Measurements from ENCODE around the gene PLXNA2.
A peak's percentile ranks its signal among the peaks of the same experiment; 100 is the strongest.

PLXNA2 gene

GRCh38 chr1:208265525-208265924 is 21.3 kb upstream of the PLXNA2 start:
- no peak for DNase-seq

GRCh38 chr1:208265122-208265469 is 20.9 kb upstream of the PLXNA2 start:
- DNase-seq = no peak

- DNase-seq = no peak
These were observed 20.4 kb upstream of the PLXNA2 start for GRCh38 chr1:208264469-208265121.

- no peak for DNase-seq
These were observed 17.7 kb upstream of the PLXNA2 start for GRCh38 chr1:208261874-208262273.

GRCh38 chr1:208258277-208258676 is 14.1 kb upstream of the PLXNA2 start:
- no peak for DNase-seq

GRCh38 chr1:208257351-208257750 is 13.2 kb upstream of the PLXNA2 start:
- no peak for DNase-seq

GRCh38 chr1:208256556-208256955 is 12.4 kb upstream of the PLXNA2 start:
- no peak for DNase-seq

GRCh38 chr1:208256091-208256490 is 11.9 kb upstream of the PLXNA2 start:
- no peak for DNase-seq

- DNase-seq = no peak
These were observed 10.7 kb upstream of the PLXNA2 start for GRCh38 chr1:208254862-208255261.

GRCh38 chr1:208254376-208254775 is 10.2 kb upstream of the PLXNA2 start:
- DNase-seq = no peak

- no peak for DNase-seq
These were observed 8.8 kb upstream of the PLXNA2 start for GRCh38 chr1:208252836-208253576.

GRCh38 chr1:208251911-208252835 is 8.0 kb upstream of the PLXNA2 start:
- no peak for DNase-seq

- no peak for DNase-seq
These were observed 6.8 kb upstream of the PLXNA2 start for GRCh38 chr1:208251015-208251414.

- no peak for DNase-seq
These were observed 6.4 kb upstream of the PLXNA2 start for GRCh38 chr1:208250613-208251012.

- DNase-seq = no peak
These were observed 5.0 kb upstream of the PLXNA2 start for GRCh38 chr1:208248991-208249696.

GRCh38 chr1:208248307-208248801 is 4.2 kb upstream of the PLXNA2 start:
- DNase-seq = no peak

GRCh38 chr1:208247696-208248095 is 3.5 kb upstream of the PLXNA2 start:
- no peak for DNase-seq

- DNase-seq = peak; percentile 74
These were observed 1.1 kb upstream of the PLXNA2 start for GRCh38 chr1:208245185-208245705.

- no peak for DNase-seq
These were observed 637 bp downstream of the PLXNA2 start for GRCh38 chr1:208243527-208243966.

- no peak for DNase-seq
These were observed 1.1 kb downstream of the PLXNA2 start for GRCh38 chr1:208242941-208243526.

GRCh38 chr1:208242146-208242545 is 2.0 kb downstream of the PLXNA2 start:
- DNase-seq = no peak

GRCh38 chr1:208241512-208241911 is 2.7 kb downstream of the PLXNA2 start:
- DNase-seq = no peak
